ENCODE data around the gene S1PR3. TPM values are rescaled to one million over a fixed set of nuclear protein-coding genes. Genes with fewer than 3 reads are reported as not detected.

The S1PR3 gene
- total RNA-seq, 2 donors from 2014 or later, result 26.8 to 34.7 TPM

DNA sequence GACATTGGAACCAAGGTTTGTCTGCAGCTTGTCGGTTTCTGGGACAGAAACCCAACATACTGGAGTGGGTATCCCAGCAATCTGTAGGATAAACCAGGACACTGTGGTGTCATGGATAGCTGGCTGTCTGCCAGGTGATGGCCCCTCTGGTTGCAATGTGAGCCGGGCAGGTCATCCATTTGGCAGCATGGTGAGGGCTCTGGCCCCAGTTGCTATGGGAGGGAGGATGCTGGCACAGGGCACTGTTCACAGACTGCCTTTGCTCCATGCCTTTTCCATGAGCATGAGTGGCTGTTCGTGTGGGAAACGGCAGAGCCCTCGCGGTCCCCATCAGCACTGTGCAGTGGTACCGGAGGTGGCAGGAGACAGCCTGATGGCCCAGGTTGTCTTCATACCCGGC is 6.4 kb downstream of the S1PR3 start:
- Histone ChIP-seq H3K27ac (peak overlapping the region in 1 of 2 donors; percentile 23), H3K36me3 (peaks cover 24% of the 10 kb centered on the region), H3K4me3 (no peak overlapping the region), H3K4me1 (peaks cover 0 to 60% of the 10 kb centered on the region in 2 donors), H3K9me3 (no peaks in the 10 kb centered on the region), H3K27me3 (no peaks in the 10 kb centered on the region)
- TF ChIP-seq, protein P1, sequence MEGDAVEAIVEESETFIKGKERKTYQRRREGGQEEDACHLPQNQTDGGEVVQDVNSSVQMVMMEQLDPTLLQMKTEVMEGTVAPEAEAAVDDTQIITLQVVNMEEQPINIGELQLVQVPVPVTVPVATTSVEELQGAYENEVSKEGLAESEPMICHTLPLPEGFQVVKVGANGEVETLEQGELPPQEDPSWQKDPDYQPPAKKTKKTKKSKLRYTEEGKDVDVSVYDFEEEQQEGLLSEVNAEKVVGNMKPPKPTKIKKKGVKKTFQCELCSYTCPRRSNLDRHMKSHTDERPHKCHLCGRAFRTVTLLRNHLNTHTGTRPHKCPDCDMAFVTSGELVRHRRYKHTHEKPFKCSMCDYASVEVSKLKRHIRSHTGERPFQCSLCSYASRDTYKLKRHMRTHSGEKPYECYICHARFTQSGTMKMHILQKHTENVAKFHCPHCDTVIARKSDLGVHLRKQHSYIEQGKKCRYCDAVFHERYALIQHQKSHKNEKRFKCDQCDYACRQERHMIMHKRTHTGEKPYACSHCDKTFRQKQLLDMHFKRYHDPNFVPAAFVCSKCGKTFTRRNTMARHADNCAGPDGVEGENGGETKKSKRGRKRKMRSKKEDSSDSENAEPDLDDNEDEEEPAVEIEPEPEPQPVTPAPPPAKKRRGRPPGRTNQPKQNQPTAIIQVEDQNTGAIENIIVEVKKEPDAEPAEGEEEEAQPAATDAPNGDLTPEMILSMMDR (IDR thresholded peaks at IDR 0.05), result no peak
- DNase-seq (ENCODE audit: low spot score), result no peak

DNA sequence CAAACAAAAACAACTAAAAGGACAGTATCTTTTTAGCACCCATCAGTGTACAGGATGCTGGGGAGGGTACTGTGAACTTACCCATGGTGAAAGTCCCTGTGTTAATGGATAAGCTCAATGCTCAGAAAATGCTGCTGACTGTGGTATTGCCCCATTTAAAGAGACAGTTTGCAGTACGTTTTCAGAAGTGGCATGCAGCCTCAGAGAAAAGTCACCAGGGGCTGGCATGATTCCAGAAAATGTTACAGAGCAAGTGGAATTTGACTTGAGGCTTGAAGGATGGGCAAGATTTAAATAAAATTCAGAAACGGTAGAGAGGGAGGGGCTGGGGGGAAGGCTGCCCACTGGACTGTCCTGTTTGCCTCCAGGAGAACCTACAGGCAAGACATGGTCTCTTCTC is 7.2 kb downstream of the S1PR3 start:
- no peak overlapping the region for H3K4me3 ChIP-seq
- TF ChIP-seq, protein P1 (IDR thresholded peaks at IDR 0.05), result no peak
- H3K4me1 ChIP-seq, result peaks cover 0 to 53% of the 10 kb centered on the region in 2 donors
- no peaks in the 10 kb centered on the region for H3K27me3 ChIP-seq
- peaks cover 31% of the 10 kb centered on the region for H3K36me3 ChIP-seq
- no peaks in the 10 kb centered on the region for H3K9me3 ChIP-seq
- no peak for DNase-seq (ENCODE audit: low spot score)
- peak overlapping the region; percentile 39 to 49 for H3K27ac ChIP-seq

DNA sequence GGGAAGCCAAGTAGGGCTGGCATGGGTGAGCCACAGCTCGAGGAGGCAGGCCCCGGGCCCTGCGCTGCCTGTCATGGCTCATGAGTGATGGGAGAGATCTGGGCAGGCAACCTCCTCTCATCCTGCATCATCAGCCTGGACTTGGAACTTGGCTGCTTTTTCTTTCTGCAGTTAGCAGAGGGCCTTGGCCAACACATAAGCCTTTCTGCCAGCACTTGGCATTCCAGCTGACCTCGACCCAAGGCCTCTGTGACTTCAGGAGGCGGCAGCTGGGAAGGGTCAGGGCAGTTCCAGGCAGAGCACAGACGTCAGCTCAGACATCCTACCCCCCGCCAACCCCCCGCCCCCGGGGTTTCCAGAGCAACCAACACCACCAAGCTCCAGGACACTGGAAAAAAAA is 7.6 kb downstream of the S1PR3 start:
- H3K4me3 ChIP-seq, result no peak overlapping the region
- H3K27ac ChIP-seq, result peak overlapping the region; percentile 39 to 49
- H3K27me3 ChIP-seq, result no peaks in the 10 kb centered on the region
- TF ChIP-seq, protein P1 (IDR thresholded peaks at IDR 0.05), result no peak
- H3K9me3 ChIP-seq, result no peaks in the 10 kb centered on the region
- H3K36me3 ChIP-seq, result peaks cover 31% of the 10 kb centered on the region
- H3K4me1 ChIP-seq, result peaks cover 0 to 50% of the 10 kb centered on the region in 2 donors
- peak; percentile 86 for DNase-seq (ENCODE audit: low spot score)

DNA sequence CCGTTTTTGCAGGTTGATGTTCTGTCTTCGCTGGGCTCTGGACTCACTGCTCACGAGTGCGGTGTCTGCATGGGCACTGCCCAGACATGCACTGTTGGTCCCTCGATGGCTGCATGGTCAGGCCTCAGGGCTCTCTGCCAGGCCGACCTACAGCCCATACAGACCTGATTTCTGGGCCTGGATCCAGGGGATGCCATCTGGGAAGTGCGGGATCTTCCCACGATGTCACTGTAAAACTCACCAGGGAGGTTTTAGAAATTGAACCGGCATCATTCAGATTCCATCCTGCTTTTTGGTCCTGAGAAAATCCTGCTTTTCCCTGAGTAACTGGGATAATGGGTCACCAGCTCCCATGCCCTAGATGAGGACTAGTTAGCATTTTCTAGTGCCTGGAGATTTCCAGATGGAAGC is 9.1 kb downstream of the S1PR3 start:
- Histone ChIP-seq H3K4me3 (no peak overlapping the region), H3K36me3 (peaks cover 27% of the 10 kb centered on the region), H3K27me3 (no peaks in the 10 kb centered on the region), H3K27ac (peak overlapping the region; percentile 15 to 52), H3K4me1 (peaks cover 0 to 44% of the 10 kb centered on the region in 2 donors), H3K9me3 (no peaks in the 10 kb centered on the region)
- no peak for DNase-seq (ENCODE audit: low spot score)
- TF ChIP-seq, protein P1 (IDR thresholded peaks at IDR 0.05), result no peak

DNA sequence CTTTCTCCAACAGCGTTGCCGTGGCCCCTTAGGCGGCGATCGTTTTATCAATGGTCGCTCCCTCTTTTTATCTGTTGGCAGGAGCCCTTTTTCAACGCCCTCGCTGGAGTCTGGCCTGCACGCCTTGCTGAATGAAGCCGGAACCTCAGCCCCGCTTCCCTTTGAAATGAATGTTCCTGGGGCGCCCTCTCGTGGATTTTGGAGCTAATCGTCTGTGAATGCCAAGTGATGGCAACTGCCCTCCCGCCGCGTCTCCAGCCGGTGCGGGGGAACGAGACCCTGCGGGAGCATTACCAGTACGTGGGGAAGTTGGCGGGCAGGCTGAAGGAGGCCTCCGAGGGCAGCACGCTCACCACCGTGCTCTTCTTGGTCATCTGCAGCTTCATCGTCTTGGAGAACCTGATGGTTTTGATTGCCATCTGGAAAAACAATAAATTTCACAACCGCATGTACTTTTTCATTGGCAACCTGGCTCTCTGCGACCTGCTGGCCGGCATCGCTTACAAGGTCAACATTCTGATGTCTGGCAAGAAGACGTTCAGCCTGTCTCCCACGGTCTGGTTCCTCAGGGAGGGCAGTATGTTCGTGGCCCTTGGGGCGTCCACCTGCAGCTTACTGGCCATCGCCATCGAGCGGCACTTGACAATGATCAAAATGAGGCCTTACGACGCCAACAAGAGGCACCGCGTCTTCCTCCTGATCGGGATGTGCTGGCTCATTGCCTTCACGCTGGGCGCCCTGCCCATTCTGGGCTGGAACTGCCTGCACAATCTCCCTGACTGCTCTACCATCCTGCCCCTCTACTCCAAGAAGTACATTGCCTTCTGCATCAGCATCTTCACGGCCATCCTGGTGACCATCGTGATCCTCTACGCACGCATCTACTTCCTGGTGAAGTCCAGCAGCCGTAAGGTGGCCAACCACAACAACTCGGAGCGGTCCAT is 10.0 kb downstream of the S1PR3 start:
- Histone ChIP-seq H3K36me3 (peaks cover 19% of the 10 kb centered on the region), H3K4me3 (no peak overlapping the region), H3K27me3 (no peaks in the 10 kb centered on the region), H3K27ac (peak overlapping the region; percentile 15 to 52), H3K4me1 (peaks cover 0 to 44% of the 10 kb centered on the region in 2 donors), H3K9me3 (no peaks in the 10 kb centered on the region)
- peak; percentile 94 for DNase-seq (ENCODE audit: low spot score)
- TF ChIP-seq, protein P1 (IDR thresholded peaks at IDR 0.05), result peak; percentile 83 to 88

Measured in right atrium auricular region (tissue), 2 donors.